ENCODE data around the gene COQ2.

DNA sequence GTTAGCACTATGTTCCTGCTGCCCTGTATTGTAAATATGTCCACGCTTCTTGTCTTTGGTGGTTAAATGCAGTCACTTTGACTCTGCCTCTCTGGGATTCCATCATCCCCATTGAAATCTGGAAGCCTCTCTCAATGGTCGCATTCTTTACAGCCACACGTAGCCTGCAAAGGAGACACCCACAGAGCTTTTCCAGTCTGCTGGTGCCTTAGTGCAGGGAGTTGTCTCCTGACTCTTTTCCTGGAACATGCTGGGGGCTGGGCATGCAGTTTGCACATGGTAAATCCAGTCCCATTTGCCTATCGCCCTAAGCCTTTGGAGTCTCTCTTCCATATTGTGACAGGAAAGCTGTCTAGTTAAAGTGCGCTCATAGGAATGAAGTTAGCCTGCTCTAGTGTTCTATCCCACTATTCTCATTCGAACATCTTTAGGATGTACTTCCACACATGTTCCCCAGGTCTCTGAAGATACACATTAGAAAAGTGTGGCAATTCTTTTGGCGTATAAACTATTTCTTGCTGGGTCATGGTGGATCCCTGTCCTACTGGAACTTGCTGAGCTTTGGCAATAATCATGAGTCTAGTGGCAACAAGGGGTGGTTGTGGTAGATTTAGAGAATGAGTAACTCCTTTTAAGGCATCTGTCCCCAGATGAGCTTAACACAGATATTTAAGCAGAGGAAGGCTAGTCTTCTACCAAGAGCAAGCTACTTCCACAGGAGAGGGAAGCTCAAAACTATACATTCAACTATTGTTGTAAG is 33.7 kb downstream of the COQ2 start:
- TF ChIP-seq POLR2A (IDR thresholded peaks at IDR 0.05) (no peak), CTCF (IDR thresholded peaks at IDR 0.05) (no peak)
